Breast epithelium (tissue), 4 donors: ENCODE measurements around the gene NRIP2. TPM values are rescaled to one million over a fixed set of nuclear protein-coding genes. Genes with fewer than 3 reads are reported as not detected.

Experiments used
- DNase-seq, 2 donors: peaks; one replicate each; pipeline ENCODE4 v3.0.0-alpha.2; 2019; ENCODE audit warnings: low spot score in 2 of 2
- H3K27ac ChIP-seq, 2 donors: fragments of 200-600 bp; sonication (generic) in 1 of 2; one replicate each; pipeline ENCODE4 v1.5.1; 2016 to 2019; ENCODE audit warnings: mild to moderate bottlenecking in 1 of 2
- H3K27me3 ChIP-seq, 2 donors: fragments of 200-600 bp; sonication (generic) in 1 of 2; one replicate each; pipeline versions ENCODE4 v1.5.1 to v1.6.0; 2017 to 2019; ENCODE audit warnings: control low read depth in 1 of 2, mild to moderate bottlenecking in 1 of 2
- H3K36me3 ChIP-seq: fragments of 200-600 bp; one replicate; pipeline ENCODE4 v1.5.1; 2019
- H3K4me1 ChIP-seq, 2 donors: fragments of 200-600 bp; sonication (generic); one replicate each; pipeline ENCODE4 v1.5.1; 2016 to 2019; ENCODE audit warnings: control low read depth in 1 of 2
- H3K4me3 ChIP-seq, 3 donors: fragments of 200-600 bp; sonication (generic); 1 replicate in 2 of 3; 2 replicates in 1 of 3; pipeline ENCODE4 v1.5.1; 2016 to 2019; ENCODE audit warnings: mild to moderate bottlenecking in 3 of 3, moderate library complexity in 2 of 3
- H3K9me3 ChIP-seq, 2 donors: fragments of 200-600 bp; sonication (generic) in 1 of 2; one replicate each; pipeline ENCODE4 v1.5.1; 2016 to 2019; ENCODE audit warnings: control low read depth in 1 of 2
- POLR2A ChIP-seq: fragments of 450-650 bp; IDR thresholded peaks from one replicate; pipeline ENCODE4 v1.6.1; 2016; ENCODE audit warnings: antibody characterized with exemption, mild to moderate bottlenecking, moderate library complexity
- POLR2AphosphoS5 ChIP-seq, 3 donors: sonication (generic); formaldehyde crosslinking; IDR thresholded peaks; one replicate each; pipeline ENCODE4 v1.6.1; 2017; ENCODE audit warnings: antibody characterized with exemption in 3 of 3
- intact Hi-C: fragments of 100-400 bp; cut with DNase I; formaldehyde crosslinking; loops from one replicate; pipeline ENCODE4 v1.15.1; 2023; ENCODE audit warnings: low total_unique reads
- total RNA-seq, 3 donors: library from RNA; depleted of rRNA; stranded (reverse); fragments of >200 nt; gene quantifications; one replicate each; pipeline ENCODE4 v1.1.0, GENCODE V29; 2016
- TF ChIP-seq, protein P1 (sequence below), 3 donors: fragments of 450-650 bp; IDR thresholded peaks; one replicate each; pipeline ENCODE4 v1.5.1; 2016 to 2017; ENCODE audit warnings: antibody characterized with exemption in 3 of 3, mild to moderate bottlenecking in 3 of 3, moderate library complexity in 3 of 3

The NRIP2 gene
- total RNA-seq, 3 donors from 2014 or later: 0.16 to 1.6 (median 1.2) TPM

DNA sequence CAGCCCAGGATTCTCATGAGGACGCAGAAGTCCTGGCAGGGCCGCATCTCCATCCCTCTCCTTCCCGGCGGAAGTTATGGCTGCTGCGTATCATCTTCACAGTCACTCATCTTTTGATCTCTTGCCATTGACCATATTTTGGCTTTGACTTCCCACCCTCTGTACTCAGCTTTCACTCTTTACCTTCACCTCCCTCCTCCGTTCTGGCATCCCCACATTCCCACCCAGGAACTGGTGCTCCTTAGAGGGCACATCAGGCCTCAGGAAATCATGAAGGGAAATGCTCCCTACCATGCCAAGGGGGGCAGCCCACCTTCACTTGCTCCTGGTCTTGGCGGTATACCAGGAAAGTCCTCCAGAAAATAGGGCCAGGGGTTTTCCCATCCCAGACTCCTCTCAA, 20.7 kb upstream of the NRIP2 start:
- H3K36me3 ChIP-seq: no peaks in the 10 kb centered on the region
- TF ChIP-seq POLR2AphosphoS5 (IDR thresholded peaks at IDR 0.05) (no peak), POLR2A (no peak)
- TF ChIP-seq, protein P1, sequence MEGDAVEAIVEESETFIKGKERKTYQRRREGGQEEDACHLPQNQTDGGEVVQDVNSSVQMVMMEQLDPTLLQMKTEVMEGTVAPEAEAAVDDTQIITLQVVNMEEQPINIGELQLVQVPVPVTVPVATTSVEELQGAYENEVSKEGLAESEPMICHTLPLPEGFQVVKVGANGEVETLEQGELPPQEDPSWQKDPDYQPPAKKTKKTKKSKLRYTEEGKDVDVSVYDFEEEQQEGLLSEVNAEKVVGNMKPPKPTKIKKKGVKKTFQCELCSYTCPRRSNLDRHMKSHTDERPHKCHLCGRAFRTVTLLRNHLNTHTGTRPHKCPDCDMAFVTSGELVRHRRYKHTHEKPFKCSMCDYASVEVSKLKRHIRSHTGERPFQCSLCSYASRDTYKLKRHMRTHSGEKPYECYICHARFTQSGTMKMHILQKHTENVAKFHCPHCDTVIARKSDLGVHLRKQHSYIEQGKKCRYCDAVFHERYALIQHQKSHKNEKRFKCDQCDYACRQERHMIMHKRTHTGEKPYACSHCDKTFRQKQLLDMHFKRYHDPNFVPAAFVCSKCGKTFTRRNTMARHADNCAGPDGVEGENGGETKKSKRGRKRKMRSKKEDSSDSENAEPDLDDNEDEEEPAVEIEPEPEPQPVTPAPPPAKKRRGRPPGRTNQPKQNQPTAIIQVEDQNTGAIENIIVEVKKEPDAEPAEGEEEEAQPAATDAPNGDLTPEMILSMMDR (IDR thresholded peaks at IDR 0.05): no peak
- H3K4me1 ChIP-seq: no peaks in the 10 kb centered on the region
- intact Hi-C loops: loop anchor here (10.0 kb wide), 1 partner anchor 629 kb away; no protein-coding TSS in a partner anchor
- H3K4me3 ChIP-seq: no peak overlapping the region
- H3K9me3 ChIP-seq: no peaks in the 10 kb centered on the region
- no peaks in the 10 kb centered on the region for H3K27me3 ChIP-seq
- DNase-seq: no peak
- no peak overlapping the region for H3K27ac ChIP-seq

DNA sequence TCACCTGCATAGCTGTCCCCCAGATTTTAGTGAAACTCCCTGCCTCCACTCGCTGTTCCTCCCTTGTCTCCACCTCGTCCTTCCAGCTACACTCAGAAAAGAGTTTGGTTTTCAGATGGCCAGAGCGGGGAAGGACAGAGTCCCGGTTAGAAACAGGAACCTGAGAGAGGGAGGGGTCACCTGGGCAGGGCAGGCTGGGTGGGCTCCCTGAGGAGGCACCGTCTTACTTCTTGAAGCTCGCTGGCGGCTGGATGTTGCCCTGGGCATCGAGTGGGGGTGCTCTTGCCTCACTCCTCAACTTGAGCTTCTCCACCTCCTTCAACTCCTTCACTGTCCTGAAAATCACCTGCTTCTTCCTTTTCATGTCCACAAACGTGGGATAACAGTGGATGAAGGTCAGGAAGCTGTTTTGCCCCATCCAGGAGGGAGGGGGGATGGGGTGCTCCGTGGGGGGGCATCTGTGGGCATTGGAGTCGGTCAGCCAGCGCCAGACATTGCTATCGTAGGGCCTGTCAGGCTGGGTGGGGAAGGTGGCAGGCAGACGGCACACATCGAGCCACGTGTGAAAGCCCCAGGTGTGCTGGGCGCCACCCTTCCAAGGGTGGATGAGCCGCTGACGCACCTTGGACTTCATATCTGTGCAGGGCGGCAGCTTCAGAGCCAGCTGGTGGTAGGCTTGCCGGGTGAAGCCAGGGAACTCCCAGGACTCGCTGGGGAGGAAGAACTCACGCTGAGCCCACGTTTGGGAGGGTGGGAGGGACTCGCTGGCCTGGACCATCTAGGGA, 20.0 kb upstream of the NRIP2 start:
- no peaks in the 10 kb centered on the region for H3K36me3 ChIP-seq
- no peak overlapping the region for H3K27ac ChIP-seq
- DNase-seq: no peak
- no peaks in the 10 kb centered on the region for H3K9me3 ChIP-seq
- no peaks in the 10 kb centered on the region for H3K4me1 ChIP-seq
- H3K4me3 ChIP-seq: no peak overlapping the region
- intact Hi-C loops: loop anchor here (10.0 kb wide), 1 partner anchor 630 kb away; no protein-coding TSS in a partner anchor
- TF ChIP-seq POLR2A (no peak), POLR2AphosphoS5 (IDR thresholded peaks at IDR 0.05) (no peak)
- TF ChIP-seq, protein P1 (IDR thresholded peaks at IDR 0.05): no peak
- no peaks in the 10 kb centered on the region for H3K27me3 ChIP-seq

DNA sequence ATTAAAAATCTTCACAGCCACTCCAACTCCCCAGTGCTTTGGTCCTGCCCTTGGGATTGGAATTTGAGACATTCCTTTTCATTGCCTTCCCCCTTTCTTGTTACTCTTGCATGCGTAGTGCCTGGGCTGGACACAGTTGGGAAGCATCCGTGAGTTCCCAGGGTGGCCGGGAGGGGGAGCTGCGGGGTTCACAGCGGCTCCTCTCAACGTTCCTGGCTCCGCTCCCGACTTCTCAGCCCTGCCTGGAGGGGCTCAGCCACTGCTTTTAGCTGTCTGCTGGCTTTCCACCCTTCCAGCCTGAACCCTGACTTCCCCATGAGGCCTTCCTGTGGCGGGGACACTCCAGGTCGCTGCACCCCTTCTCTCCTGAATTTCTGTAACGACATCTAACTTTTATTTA, 18.8 kb upstream of the NRIP2 start:
- intact Hi-C loops: loop anchor here (10.0 kb wide), 1 partner anchor 631 kb away; no protein-coding TSS in a partner anchor
- no peak overlapping the region for H3K27ac ChIP-seq

DNA sequence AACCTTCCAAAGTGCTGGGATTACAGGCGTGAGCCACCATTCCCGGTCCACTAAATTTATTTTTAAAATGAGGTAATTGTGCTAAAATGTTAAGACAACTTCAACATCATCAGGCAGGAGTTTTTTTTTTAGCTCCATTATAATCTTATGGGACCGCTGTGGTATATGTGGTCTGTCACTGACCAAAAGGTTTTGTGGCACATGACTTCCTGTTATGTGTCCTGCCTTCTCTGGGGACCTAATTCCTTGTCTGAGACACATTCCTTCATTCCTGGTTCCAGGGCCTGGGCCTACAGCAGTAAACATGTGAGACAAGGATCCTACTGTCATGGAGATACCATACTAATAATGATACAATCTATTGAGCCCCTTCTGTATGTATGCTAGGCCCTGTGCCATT, 17.1 kb upstream of the NRIP2 start:
- no peak overlapping the region for H3K4me3 ChIP-seq
- H3K27ac ChIP-seq: no peak overlapping the region
- no peaks in the 10 kb centered on the region for H3K4me1 ChIP-seq
- no peaks in the 10 kb centered on the region for H3K36me3 ChIP-seq
- no peaks in the 10 kb centered on the region for H3K9me3 ChIP-seq
- intact Hi-C loops: loop anchor here (10.0 kb wide), 1 partner anchor 633 kb away; no protein-coding TSS in a partner anchor
- DNase-seq: no peak
- TF ChIP-seq, protein P1 (IDR thresholded peaks at IDR 0.05): no peak
- TF ChIP-seq POLR2A (no peak), POLR2AphosphoS5 (IDR thresholded peaks at IDR 0.05) (no peak)
- H3K27me3 ChIP-seq: no peaks in the 10 kb centered on the region

More for the DNA sequence above, 18.8 kb upstream of the NRIP2 start:
- DNase-seq: peak; percentile 45 to 80
- H3K4me1 ChIP-seq: no peaks in the 10 kb centered on the region
- H3K27me3 ChIP-seq: no peaks in the 10 kb centered on the region
- H3K4me3 ChIP-seq: no peak overlapping the region
- no peaks in the 10 kb centered on the region for H3K9me3 ChIP-seq
- TF ChIP-seq POLR2A: no peak
- no peak for TF ChIP-seq POLR2AphosphoS5 (IDR thresholded peaks at IDR 0.05)
- TF ChIP-seq, protein P1 (IDR thresholded peaks at IDR 0.05): peak; percentile 31 to 69 (median 66)
- no peaks in the 10 kb centered on the region for H3K36me3 ChIP-seq

DNA sequence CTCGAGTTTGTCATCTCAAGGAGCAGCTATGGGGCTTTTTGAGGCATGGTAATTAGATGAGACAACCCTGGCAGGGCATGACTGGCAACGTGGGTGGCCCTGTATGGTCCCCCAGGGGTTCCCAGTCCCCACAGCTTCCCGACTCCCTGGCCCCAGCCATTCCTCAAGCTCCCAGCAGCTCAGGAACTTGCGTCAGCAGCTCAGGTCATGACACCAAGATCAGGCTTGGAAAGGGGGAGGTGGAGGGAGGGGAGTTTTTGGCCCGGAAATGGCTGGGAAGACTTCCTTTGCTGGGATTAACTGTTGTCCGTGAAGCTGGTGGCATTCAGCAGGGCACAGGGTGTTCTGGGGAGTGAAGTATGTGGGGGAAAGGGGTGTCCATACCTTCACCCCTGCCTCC, 10.4 kb upstream of the NRIP2 start:
- Histone ChIP-seq H3K4me3 (no peak overlapping the region), H3K27me3 (no peaks in the 10 kb centered on the region), H3K36me3 (no peaks in the 10 kb centered on the region), H3K9me3 (no peaks in the 10 kb centered on the region), H3K27ac (peak overlapping the region in 1 of 2 donors; percentile 38), H3K4me1 (no peaks in the 10 kb centered on the region)
- intact Hi-C loops: no loop called here
- TF ChIP-seq, protein P1 (IDR thresholded peaks at IDR 0.05): no peak
- TF ChIP-seq POLR2AphosphoS5 (IDR thresholded peaks at IDR 0.05) (no peak), POLR2A (no peak)
- no peak for DNase-seq
